Endometrial microvascular endothelial cells (primary cell): ENCODE measurements around the gene NEDD4L. TPM values are rescaled to one million over a fixed set of nuclear protein-coding genes. Genes with fewer than 3 reads are reported as not detected.
"Not testable (repeated sequence)": the region's sequence is repeated elsewhere in the genome, so short reads cannot be mapped to it uniquely, and the experiment has no call there.

Experiments
- in situ Hi-C: cut with HindIII; loops from 2 replicates; pipeline ENCODE4 v1.10.0; 2017; ENCODE audit warnings: low sequenced_read_pairs, low pct_unique_long_range_greater_than_20kb; ENCODE audit errors: inconsistent ontology term
- total RNA-seq: library from RNA; depleted of rRNA; stranded (reverse); fragments of >200 nt; gene quantifications from one replicate; pipeline ENCODE4 v1.2.3, GENCODE V29; 2015; ENCODE audit errors: inconsistent ontology term

Gene NEDD4L
- total RNA-seq, 1 donor from 2014 or later: 59.9 TPM

GRCh38 chr18:58416704-58417683 is 373.0 kb downstream of the NEDD4L start:
- in situ Hi-C loops: no loop called here

DNA sequence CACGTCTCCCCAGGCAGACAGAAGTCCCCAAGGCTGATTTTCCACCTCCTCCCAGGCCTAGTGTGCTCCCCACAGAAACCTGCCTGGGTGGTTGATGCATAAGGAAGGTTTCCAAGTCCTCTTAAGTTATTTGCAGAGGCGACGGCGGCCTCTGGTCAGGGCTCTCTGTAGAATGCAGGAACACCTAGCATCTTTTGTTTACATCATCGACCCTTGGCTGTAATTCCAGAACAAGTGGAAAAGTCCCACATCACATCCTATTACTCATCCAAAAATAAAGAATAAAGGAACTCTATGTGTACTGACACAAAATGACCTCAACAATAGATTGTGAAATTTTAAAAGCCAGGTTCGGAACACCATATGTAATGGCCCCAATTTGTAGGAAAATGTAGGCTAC is 373.7 kb downstream of the NEDD4L start:
- in situ Hi-C loops: no loop called here

GRCh38 chr18:58418361-58418760 is 374.3 kb downstream of the NEDD4L start:
- in situ Hi-C loops: no loop called here

DNA sequence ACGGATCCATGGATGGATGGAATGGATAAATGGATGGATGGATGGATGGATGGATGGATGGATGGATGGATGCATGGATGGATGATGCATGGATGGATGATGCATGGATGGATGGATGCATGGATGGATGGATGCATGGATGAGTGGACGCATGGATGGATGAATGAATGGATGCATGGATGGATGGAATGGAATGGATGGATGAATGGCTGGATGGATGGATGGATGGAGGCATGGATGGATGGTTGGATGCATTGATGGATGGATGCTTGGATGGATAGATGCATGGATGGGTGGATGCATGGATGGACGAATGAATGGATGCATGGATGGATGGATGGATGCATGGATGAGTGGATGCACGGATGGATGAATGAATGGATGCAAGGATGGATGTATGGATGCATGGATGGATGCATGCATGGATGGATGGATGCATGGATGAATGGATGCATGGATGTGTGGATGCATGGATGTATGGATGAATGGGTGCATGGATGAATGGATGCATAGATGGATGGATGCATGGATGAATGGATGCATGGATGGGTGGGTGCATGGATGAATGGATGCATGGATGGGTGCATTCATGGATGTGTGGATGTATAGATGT is 375.7 kb downstream of the NEDD4L start:
- in situ Hi-C loops: no loop called here

GRCh38 chr18:58426611-58427010 is 382.6 kb downstream of the NEDD4L start:
- in situ Hi-C loops: no loop called here

- in situ Hi-C loops: no loop called here
These were observed 383.3 kb downstream of the NEDD4L start for GRCh38 chr18:58427321-58427720.

DNA sequence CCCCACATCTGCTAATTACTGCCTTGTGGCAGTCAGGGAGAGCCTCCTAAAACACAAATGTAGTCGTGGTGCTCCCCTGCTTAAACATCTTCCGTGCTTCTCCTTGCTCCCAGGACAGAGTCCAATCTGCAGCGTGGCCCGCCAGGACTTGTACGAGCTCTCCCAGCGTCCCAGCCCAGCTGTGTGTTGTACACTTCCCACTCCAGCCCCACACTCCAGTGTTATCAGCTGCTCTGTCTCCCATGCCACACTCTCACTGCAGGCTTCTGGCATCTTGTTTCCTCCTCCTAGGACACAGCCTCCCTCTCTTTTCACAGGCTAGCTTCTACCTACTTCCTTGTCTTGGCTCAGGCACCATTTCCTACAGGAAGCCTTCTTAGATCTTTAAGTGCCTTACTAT is 385.4 kb downstream of the NEDD4L start:
- in situ Hi-C loops: no loop called here

GRCh38 chr18:58431215-58431614 is 387.2 kb downstream of the NEDD4L start:
- in situ Hi-C loops: no loop called here

- in situ Hi-C loops: no loop called here
These were observed 388.2 kb downstream of the NEDD4L start for GRCh38 chr18:58432050-58432727.

DNA sequence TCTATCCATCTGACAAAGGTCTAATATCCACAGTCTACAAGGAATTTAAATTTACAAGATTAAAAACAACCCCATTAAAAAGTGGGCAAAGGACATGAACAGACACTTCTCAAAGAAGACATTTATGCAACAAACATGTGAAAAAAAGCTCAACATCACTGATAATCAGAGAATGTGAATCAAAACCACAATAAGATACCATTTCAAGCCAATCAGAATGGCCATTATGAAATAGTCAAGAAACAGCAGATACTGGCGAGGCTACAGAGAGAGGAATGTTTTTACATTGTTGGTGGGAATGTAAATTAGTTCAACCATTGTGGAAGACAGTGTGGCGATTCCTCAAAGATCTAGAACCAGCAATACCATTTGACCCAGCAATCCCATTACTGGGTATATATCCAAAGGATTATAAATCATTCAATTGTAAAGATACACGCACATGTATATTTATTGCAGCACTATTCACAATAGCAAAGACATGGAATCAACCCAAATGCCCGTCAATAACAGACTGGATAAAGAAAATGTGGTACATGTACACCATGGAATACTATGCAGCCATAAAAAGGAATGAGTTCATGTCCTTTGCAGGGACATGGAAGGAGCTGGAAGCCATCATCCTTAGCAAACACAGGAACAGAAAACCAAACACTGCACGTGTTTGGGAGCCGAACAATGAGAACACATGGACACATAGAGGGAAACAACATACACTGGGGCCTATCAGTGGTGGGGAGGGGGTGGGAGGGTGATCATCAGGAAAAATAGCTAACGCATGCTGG is 391.4 kb downstream of the NEDD4L start:
- in situ Hi-C loops: not testable (repeated sequence)

- in situ Hi-C loops: no loop called here
These were observed 394.3 kb downstream of the NEDD4L start for GRCh38 chr18:58438161-58438957.

GRCh38 chr18:58438958-58439300 is 394.9 kb downstream of the NEDD4L start:
- in situ Hi-C loops: no loop called here

DNA sequence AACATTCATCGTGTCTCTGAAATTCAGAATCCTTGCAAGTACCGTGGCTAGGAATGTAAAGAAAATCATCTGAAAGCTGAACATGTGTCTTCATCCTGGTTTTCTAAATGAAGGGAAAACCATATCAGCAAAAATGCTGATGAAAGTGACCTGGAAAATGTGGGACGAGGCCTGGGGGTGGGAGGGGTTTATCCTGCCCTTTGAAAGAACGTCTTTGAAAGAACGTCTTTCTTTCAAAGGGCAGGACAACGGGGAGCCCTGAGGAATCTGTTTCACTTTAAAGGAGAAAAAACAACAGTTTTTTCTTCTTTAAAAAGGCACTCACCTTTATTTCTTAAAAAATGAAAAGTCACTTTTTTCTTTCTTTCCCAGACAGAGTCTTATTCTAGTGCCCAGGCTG is 399.6 kb downstream of the NEDD4L start:
- in situ Hi-C loops: no loop called here

- in situ Hi-C loops: no loop called here
These were observed 402.5 kb downstream of the NEDD4L start for GRCh38 chr18:58446391-58447060.

DNA sequence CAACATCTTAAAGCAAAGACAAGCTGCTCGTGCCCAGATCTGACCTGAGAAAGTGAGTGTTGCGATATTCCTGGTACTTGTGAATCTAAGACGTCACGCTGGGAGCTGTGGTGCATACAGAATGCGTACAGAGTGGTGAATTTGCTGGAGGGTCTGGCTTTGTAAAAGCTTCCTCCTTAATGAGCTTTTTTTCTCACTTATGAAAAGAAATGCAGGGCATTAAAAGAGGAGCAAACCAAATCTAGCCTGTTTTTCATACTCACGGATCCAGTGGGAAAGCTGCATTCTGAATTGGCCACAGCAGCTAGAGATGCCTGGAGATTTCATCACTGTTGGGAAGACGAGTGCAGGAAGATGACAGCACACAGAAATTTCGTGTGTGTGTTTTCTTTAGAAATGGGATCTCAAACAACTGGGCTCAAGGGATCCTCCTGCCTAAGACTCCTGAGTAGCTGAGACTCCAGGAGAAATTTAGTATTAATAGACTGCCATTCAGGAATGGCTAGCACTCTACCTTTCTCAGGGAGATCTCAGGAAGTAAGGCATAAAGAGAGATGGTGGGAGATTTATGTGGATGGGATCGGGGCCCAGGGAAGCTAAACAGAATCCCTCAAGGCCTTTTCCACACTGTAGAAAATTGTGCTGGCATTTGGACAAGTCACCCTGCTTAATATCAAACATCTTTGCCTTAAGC is 403.5 kb downstream of the NEDD4L start:
- in situ Hi-C loops: no loop called here

GRCh38 chr18:58449464-58449863 is 405.4 kb downstream of the NEDD4L start:
- in situ Hi-C loops: no loop called here
